Measurements from ENCODE around the gene PLEKHA8.

DNA sequence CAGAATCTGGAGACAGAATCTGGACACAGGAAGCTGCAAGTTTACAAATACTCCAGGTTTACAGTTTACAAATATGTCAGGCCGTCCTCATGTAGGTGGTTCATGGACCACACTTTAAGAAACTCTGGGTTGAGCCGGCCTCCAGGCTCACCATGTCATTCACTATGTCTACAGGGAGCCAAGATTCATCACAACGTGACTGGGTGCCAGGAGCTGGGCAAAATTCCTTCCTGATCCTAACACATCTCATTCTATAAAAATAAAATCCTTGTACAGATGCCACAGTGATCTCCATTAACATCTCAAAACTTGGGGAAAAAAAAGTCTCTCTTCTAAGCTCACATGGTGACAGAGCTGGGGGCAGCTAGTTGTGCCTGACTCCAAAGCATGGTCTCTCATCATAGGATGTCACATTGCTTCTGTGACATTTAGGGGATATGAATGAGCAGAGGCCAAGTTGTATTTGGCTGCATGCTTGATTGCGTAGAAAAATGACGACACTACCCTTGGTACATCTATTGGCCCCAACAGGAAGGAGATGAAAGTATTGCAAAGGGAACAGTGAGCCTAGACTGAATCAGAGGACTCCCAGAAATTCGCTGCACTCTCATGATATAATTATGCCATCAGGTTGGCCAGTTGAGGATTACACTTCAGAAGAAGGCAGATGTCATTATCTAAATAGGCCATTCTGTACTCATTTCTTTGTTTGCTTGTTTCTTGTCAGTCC, 142.4 kb downstream of the PLEKHA8 start:
- TF ChIP-seq, protein P1, sequence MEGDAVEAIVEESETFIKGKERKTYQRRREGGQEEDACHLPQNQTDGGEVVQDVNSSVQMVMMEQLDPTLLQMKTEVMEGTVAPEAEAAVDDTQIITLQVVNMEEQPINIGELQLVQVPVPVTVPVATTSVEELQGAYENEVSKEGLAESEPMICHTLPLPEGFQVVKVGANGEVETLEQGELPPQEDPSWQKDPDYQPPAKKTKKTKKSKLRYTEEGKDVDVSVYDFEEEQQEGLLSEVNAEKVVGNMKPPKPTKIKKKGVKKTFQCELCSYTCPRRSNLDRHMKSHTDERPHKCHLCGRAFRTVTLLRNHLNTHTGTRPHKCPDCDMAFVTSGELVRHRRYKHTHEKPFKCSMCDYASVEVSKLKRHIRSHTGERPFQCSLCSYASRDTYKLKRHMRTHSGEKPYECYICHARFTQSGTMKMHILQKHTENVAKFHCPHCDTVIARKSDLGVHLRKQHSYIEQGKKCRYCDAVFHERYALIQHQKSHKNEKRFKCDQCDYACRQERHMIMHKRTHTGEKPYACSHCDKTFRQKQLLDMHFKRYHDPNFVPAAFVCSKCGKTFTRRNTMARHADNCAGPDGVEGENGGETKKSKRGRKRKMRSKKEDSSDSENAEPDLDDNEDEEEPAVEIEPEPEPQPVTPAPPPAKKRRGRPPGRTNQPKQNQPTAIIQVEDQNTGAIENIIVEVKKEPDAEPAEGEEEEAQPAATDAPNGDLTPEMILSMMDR (IDR thresholded peaks at IDR 0.05): no peak
- TF ChIP-seq POLR2A (IDR thresholded peaks at IDR 0.05): no peak

All from right lobe of liver (tissue), 4 donors.